Neural cell (in vitro differentiated cells): ENCODE data around the gene HOXC5. TPM values are rescaled to one million over a fixed set of nuclear protein-coding genes. Genes with fewer than 3 reads are reported as not detected.

ENCODE experiments used
- H2AFZ ChIP-seq: fragments of 200-600, 300-800 bp; sonication (generic), shearing (Covaris generic); 2 replicates; pipeline ENCODE4 v1.6.0; 2014; ENCODE audit warnings: low read depth, mild to moderate bottlenecking, antibody characterized with exemption, low read length, moderate library complexity
- H3F3A ChIP-seq: fragments of 200-600 bp; shearing (Covaris generic); 2 replicates; pipeline ENCODE4 v1.6.1; 2016; ENCODE audit warnings: mild to moderate bottlenecking, moderate library complexity, mixed read lengths, antibody characterized with exemption, low read length; ENCODE audit not compliant: insufficient read depth, poor library complexity, severe bottlenecking
- H3K27ac ChIP-seq: fragments of 200-600, 300-800 bp; sonication (generic), shearing (Covaris generic); 2 replicates; pipeline ENCODE4 v1.5.1; 2014; ENCODE audit warnings: mild to moderate bottlenecking, low read length, moderate library complexity
- H3K27me3 ChIP-seq: fragments of 300-800, 200-600 bp; sonication (generic), shearing (Covaris generic); 2 replicates; pipeline ENCODE4 v1.6.0; 2014; ENCODE audit warnings: mild to moderate bottlenecking, low read depth, low read length, moderate library complexity; ENCODE audit not compliant: insufficient read depth
- H3K36me3 ChIP-seq: fragments of 300-800, 200-600 bp; sonication (generic), shearing (Covaris generic); 2 replicates; pipeline ENCODE4 v1.5.1; 2014; ENCODE audit warnings: mild to moderate bottlenecking, antibody characterized with exemption, low read length, moderate library complexity; ENCODE audit not compliant: insufficient read depth
- H3K4me2 ChIP-seq: fragments of 300-800, 200-600 bp; sonication (generic), shearing (Covaris generic); 2 replicates; pipeline ENCODE4 v1.6.0; 2014; ENCODE audit warnings: mild to moderate bottlenecking, low read length
- H3K4me3 ChIP-seq: fragments of 300-800, 200-600 bp; sonication (generic), shearing (Covaris generic); 2 replicates; pipeline ENCODE4 v1.5.1; 2014; ENCODE audit warnings: mild to moderate bottlenecking, low read length, moderate library complexity
- H3K79me2 ChIP-seq: fragments of 200-600 bp; shearing (Covaris generic); replicated peaks from 2 replicates; pipeline ENCODE4 v1.6.0; 2014; ENCODE audit warnings: mild to moderate bottlenecking, low read length, moderate library complexity; ENCODE audit not compliant: insufficient read depth
- H3K9ac ChIP-seq: fragments of 300-800, 200-600 bp; sonication (generic), shearing (Covaris generic); 2 replicates; pipeline ENCODE4 v1.6.1; 2016; ENCODE audit warnings: mild to moderate bottlenecking, low read length, mixed read lengths
- H3K9me2 ChIP-seq: fragments of 200-600 bp; shearing (Covaris generic); 2 replicates; pipeline ENCODE4 v1.6.1; 2016; ENCODE audit warnings: mild to moderate bottlenecking, low read length, mixed read lengths; ENCODE audit not compliant: insufficient read depth
- H3K9me3 ChIP-seq: fragments of 200-600, 300-800 bp; sonication (generic), shearing (Covaris generic); 2 replicates; pipeline ENCODE4 v1.6.1; 2016; ENCODE audit warnings: mild to moderate bottlenecking, mixed run types, low read length, moderate library complexity, mixed read lengths
- H4K20me1 ChIP-seq: fragments of 200-600 bp; shearing (Covaris generic); 2 replicates; pipeline ENCODE4 v1.6.1; 2016; ENCODE audit warnings: mild to moderate bottlenecking, mixed run types; ENCODE audit not compliant: insufficient read depth
- CTCF ChIP-seq: fragments of 450-650 bp; IDR thresholded peaks from 2 replicates; pipeline ENCODE4 v1.5.1; 2014; ENCODE audit warnings: antibody characterized with exemption, mild to moderate bottlenecking, moderate library complexity; ENCODE audit not compliant: poor library complexity, severe bottlenecking
- EP300 ChIP-seq: fragments of 450-650 bp; conservative IDR thresholded peaks from 2 replicates; pipeline ENCODE4 v1.6.1; 2014; ENCODE audit warnings: antibody characterized with exemption, mild to moderate bottlenecking, moderate library complexity; ENCODE audit not compliant: poor library complexity, severe bottlenecking
- EZH2 ChIP-seq: fragments of 200-600, 300-800 bp; shearing (Covaris generic), sonication (generic); IDR thresholded peaks from 2 replicates; pipeline ENCODE4 v1.6.1; 2014; ENCODE audit warnings: antibody characterized with exemption, low read length, borderline replicate concordance, mild to moderate bottlenecking; ENCODE audit not compliant: insufficient read depth, poor library complexity, severe bottlenecking
- MXI1 ChIP-seq: fragments of 450-650 bp; conservative IDR thresholded peaks from 2 replicates; pipeline ENCODE4 v1.6.1; 2014; ENCODE audit warnings: antibody characterized with exemption, mild to moderate bottlenecking; ENCODE audit not compliant: poor library complexity, severe bottlenecking
- POLR2AphosphoS5 ChIP-seq: IDR thresholded peaks from 2 replicates; pipeline ENCODE4 v1.6.1; 2012
- RAD21 ChIP-seq: fragments of 450-650 bp; conservative IDR thresholded peaks from 2 replicates; pipeline ENCODE4 v1.6.1; 2014; ENCODE audit warnings: antibody characterized with exemption, mild to moderate bottlenecking, moderate library complexity
- REST ChIP-seq: IDR thresholded peaks from 2 replicates; pipeline ENCODE4 v1.6.1; 2012; ENCODE audit warnings: borderline replicate concordance
- SMC3 ChIP-seq: fragments of 450-650 bp; conservative IDR thresholded peaks from 2 replicates; pipeline ENCODE4 v1.6.1; 2014; ENCODE audit warnings: antibody characterized with exemption, mild to moderate bottlenecking, moderate library complexity; ENCODE audit not compliant: poor library complexity
- TAF1 ChIP-seq: IDR thresholded peaks from 2 replicates; pipeline ENCODE4 v1.6.1; 2012; ENCODE audit warnings: low read depth
- polyA plus RNA-seq: library from polyadenylated mRNA; depleted of rRNA; stranded (reverse); fragments of >200 nt; gene quantifications from 2 replicates; pipeline ENCODE4 v1.2.3, GENCODE V29; 2014

Gene HOXC5
- polyA plus RNA-seq, 1 donor from 2014 or later = not detected

GRCh38 chr12:54002278-54002914 lies 30.5 kb upstream of the HOXC5 start:
- Histone ChIP-seq H4K20me1 (no peaks in the 10 kb centered on the region), H3K36me3 (no peaks in the 10 kb centered on the region), H3K9me2 (no peaks in the 10 kb centered on the region), H3K27me3 (peaks cover 100% of the 10 kb centered on the region), H3F3A (no peaks in the 10 kb centered on the region), H3K9ac (no peak overlapping the region), H3K79me2 (no peaks in the 10 kb centered on the region), H3K9me3 (no peaks in the 10 kb centered on the region), H3K4me3 (no peak overlapping the region), H3K4me2 (no peak overlapping the region), H2AFZ (no peak overlapping the region), H3K27ac (no peak overlapping the region)
- TF ChIP-seq REST = no peak
- no peak for TF ChIP-seq EP300
- no peak for TF ChIP-seq EZH2
- no peak for TF ChIP-seq MXI1
- no peak for TF ChIP-seq CTCF
- TF ChIP-seq SMC3 = no peak
- TF ChIP-seq RAD21 = no peak

GRCh38 chr12:54002915-54003389 lies 29.9 kb upstream of the HOXC5 start:
- Histone ChIP-seq H3K79me2 (no peaks in the 10 kb centered on the region), H2AFZ (no peak overlapping the region), H3F3A (no peaks in the 10 kb centered on the region), H3K27me3 (peaks cover 100% of the 10 kb centered on the region), H3K9me3 (no peaks in the 10 kb centered on the region), H4K20me1 (no peaks in the 10 kb centered on the region), H3K9ac (no peak overlapping the region), H3K4me2 (no peak overlapping the region), H3K36me3 (no peaks in the 10 kb centered on the region), H3K4me3 (no peak overlapping the region), H3K9me2 (no peaks in the 10 kb centered on the region), H3K27ac (no peak overlapping the region)
- TF ChIP-seq POLR2AphosphoS5 (no peak), TAF1 (no peak), CTCF (no peak), REST (no peak), EZH2 (no peak), MXI1 (no peak), EP300 (no peak), RAD21 (no peak), SMC3 (no peak)
